WTC11 (cell line): ENCODE measurements around the gene ITGA3. TPM values are rescaled to one million over a fixed set of nuclear protein-coding genes. Genes with fewer than 3 reads are reported as not detected.

Experiments used
- ATAC-seq: fragments of 200-7000 bp; cut with Tn5 transposase; 2 replicates; pipeline ENCODE4 v1.10.0; 2021; ENCODE audit warnings: mild to moderate bottlenecking, moderate library complexity
- CTCF ChIA-PET: fragments of 300-600 bp; sonication (Branson Sonifier 250); formaldehyde crosslinking; loops from one replicate; lab custom pipeline; 2021; ENCODE audit warnings: antibody characterized with exemption; lab: Charles Lee
- POLR2A ChIA-PET: fragments of 350-600 bp; sonication (Branson Sonifier 250); formaldehyde crosslinking; loops from one replicate; lab custom pipeline; 2021; ENCODE audit warnings: antibody characterized with exemption; lab: Charles Lee
- DNase-seq: peaks from one replicate; pipeline ENCODE4 v3.0.0; 2021; ENCODE audit warnings: low spot score
- H3K27ac Mint-ChIP-seq: 2 replicates; pipeline ENCODE4 v1.8.0; 2021; ENCODE audit warnings: mixed read lengths
- H3K27me3 Mint-ChIP-seq: 2 replicates; pipeline ENCODE4 v1.8.0; 2021; ENCODE audit warnings: low read depth, mild to moderate bottlenecking, moderate library complexity, mixed read lengths
- H3K36me3 Mint-ChIP-seq: 2 replicates; pipeline ENCODE4 v1.8.0; 2021; ENCODE audit warnings: mixed read lengths
- H3K4me1 Mint-ChIP-seq: 2 replicates; pipeline ENCODE4 v1.8.0; 2022; ENCODE audit warnings: mixed read lengths
- H3K4me3 Mint-ChIP-seq: 2 replicates; pipeline ENCODE4 v1.8.0; 2021; ENCODE audit warnings: mild to moderate bottlenecking, moderate library complexity, mixed read lengths
- H3K9me3 Mint-ChIP-seq: 2 replicates; pipeline ENCODE4 v1.8.0; 2021; ENCODE audit warnings: mixed read lengths
- FOXK1 ChIP-seq: sonication (generic); formaldehyde crosslinking; IDR thresholded peaks from 2 replicates; pipeline ENCODE4 v1.8.0; 2022; ENCODE audit warnings: mild to moderate bottlenecking, moderate library complexity, missing genetic modification reagents
- JAZF1 ChIP-seq: fragments of 250-450 bp; sonication (Bioruptor Pico); IDR thresholded peaks from 2 replicates; pipeline ENCODE4 v1.9.0; 2021; ENCODE audit warnings: moderate library complexity, mild to moderate bottlenecking, inconsistent platforms
- NR1H2 ChIP-seq: sonication (generic); formaldehyde crosslinking; IDR thresholded peaks from 2 replicates; pipeline ENCODE4 v1.9.0; 2021; ENCODE audit warnings: mild to moderate bottlenecking, moderate library complexity, missing genetic modification reagents
- OVOL2 ChIP-seq: fragments of 250-450 bp; sonication (Bioruptor Pico); IDR thresholded peaks from 2 replicates; pipeline ENCODE4 v1.9.0; 2021; ENCODE audit warnings: mild to moderate bottlenecking, borderline replicate concordance
- TP53 ChIP-seq: sonication (generic); formaldehyde crosslinking; IDR thresholded peaks from 2 replicates; pipeline ENCODE4 v1.8.1; 2023; ENCODE audit warnings: mild to moderate bottlenecking, missing genetic modification reagents
- ZNF138 ChIP-seq: sonication (generic); formaldehyde crosslinking; conservative IDR thresholded peaks from 2 replicates; pipeline ENCODE4 v1.8.1; 2022; ENCODE audit warnings: mild to moderate bottlenecking, moderate library complexity, missing genetic modification reagents
- ZNF232 ChIP-seq: sonication (generic); formaldehyde crosslinking; IDR thresholded peaks from 2 replicates; pipeline ENCODE4 v1.8.0; 2022; ENCODE audit warnings: mild to moderate bottlenecking, missing genetic modification reagents
- ZNF263 ChIP-seq: sonication (generic); formaldehyde crosslinking; IDR thresholded peaks from 2 replicates; pipeline ENCODE4 v1.8.1; 2022; ENCODE audit warnings: low read depth, mild to moderate bottlenecking, moderate library complexity, missing genetic modification reagents
- ZNF317 ChIP-seq: sonication (generic); formaldehyde crosslinking; IDR thresholded peaks from 2 replicates; pipeline ENCODE4 v1.8.1; 2023; ENCODE audit warnings: low read depth, mild to moderate bottlenecking, moderate library complexity, missing genetic modification reagents, borderline replicate concordance
- total RNA-seq: library from RNA; stranded (reverse); gene quantifications from 3 replicates; pipeline ENCODE4 v1.2.3, GENCODE V29; 2021
- TF ChIP-seq, protein P1 (sequence below): sonication (generic); formaldehyde crosslinking; IDR thresholded peaks from 2 replicates; pipeline ENCODE4 v1.8.0; 2022; ENCODE audit warnings: mild to moderate bottlenecking, missing genetic modification reagents
- TF ChIP-seq, protein P2 (sequence below): sonication (generic); formaldehyde crosslinking; IDR thresholded peaks from 2 replicates; pipeline ENCODE4 v1.8.1; 2023; ENCODE audit warnings: mild to moderate bottlenecking, missing genetic modification reagents, moderate library complexity
- TF ChIP-seq, protein P3 (sequence below): sonication (generic); formaldehyde crosslinking; IDR thresholded peaks from 2 replicates; pipeline ENCODE4 v1.8.0; 2022; ENCODE audit warnings: missing genetic modification reagents
- TF ChIP-seq, protein P4 (sequence below): fragments of 250-450 bp; sonication (Bioruptor Pico); IDR thresholded peaks from 2 replicates; pipeline ENCODE4 v1.9.0; 2021; ENCODE audit warnings: moderate library complexity, mild to moderate bottlenecking, inconsistent platforms, borderline replicate concordance

ITGA3 gene
- total RNA-seq, 1 experiment from 2014 or later = 35.3 TPM

DNA sequence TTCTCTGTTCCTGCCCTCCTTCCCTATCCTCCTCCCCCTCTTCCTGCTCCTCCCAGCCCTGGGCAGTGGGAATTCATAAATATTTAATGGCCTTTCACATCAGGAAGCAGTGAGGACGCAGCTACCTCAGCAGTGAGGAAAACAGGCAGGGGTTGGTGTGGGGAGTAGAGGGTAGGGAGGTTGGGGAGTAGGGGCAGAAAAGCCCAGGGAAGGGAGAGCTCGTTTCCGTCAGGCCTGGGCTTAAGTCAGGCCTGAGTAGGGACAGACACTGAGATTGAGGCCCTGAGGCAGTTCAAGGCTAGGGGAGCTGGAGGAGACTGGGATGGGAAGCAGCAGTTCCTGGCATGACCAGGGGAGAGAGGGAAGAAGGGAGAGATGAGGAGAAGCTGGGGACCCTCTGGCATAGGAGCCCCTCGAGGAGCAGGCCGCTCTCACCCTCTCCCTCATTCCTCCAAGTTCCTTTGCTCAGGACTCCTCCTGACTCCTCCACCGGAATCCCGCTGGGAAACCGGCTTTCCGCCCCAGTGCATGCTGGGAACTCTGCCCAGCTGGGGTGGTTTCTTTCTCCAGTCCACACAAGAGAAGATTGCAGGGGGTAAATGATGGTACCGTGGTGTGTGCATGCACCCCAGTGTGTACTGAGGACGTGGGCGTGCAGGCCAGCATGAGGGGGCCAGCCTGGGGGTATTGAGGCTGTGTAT is 67.9 kb downstream of the ITGA3 start (continued):
- no peak for TF ChIP-seq FOXK1 (CRISPR knock-in tag)
- no peak for TF ChIP-seq ZNF232
- peak; percentile 33; the same call in 1 of the 2 replicates for TF ChIP-seq TP53 (CRISPR knock-in tag)

DNA sequence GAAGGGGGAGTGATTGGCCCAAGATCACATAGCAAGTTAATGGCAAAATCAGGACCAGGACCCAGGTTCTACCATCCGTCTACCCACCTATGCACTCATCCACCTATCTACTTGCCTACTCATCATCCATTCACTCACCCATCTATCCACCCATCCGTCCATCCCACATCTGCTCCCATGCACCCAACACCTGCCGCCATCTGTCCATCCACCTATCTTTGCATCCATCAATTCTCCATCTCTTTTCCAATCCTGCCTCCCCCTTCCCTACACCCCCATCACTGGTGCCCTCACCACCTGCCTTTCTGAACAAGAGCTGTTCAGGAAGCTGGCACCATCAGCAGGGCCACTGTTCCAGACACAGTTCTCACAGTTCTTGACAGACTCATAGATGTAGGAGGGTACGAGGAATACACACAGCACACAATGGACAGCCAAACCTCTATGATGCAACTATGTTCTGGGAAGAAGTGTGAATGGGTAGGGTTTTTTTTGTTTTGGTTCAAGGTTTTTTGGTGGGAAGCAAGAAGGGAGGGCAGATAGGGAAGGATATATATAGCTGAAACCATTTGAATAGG is 69.6 kb downstream of the ITGA3 start:
- Mint-ChIP-seq H3K9me3 (no peaks in the 10 kb centered on the region), H3K27me3 (peaks cover 22% of the 10 kb centered on the region), H3K4me1 (peaks cover 39% of the 10 kb centered on the region), H3K27ac (no peak overlapping the region), H3K4me3 (no peak overlapping the region), H3K36me3 (no peaks in the 10 kb centered on the region)
- TF ChIP-seq, protein P1, sequence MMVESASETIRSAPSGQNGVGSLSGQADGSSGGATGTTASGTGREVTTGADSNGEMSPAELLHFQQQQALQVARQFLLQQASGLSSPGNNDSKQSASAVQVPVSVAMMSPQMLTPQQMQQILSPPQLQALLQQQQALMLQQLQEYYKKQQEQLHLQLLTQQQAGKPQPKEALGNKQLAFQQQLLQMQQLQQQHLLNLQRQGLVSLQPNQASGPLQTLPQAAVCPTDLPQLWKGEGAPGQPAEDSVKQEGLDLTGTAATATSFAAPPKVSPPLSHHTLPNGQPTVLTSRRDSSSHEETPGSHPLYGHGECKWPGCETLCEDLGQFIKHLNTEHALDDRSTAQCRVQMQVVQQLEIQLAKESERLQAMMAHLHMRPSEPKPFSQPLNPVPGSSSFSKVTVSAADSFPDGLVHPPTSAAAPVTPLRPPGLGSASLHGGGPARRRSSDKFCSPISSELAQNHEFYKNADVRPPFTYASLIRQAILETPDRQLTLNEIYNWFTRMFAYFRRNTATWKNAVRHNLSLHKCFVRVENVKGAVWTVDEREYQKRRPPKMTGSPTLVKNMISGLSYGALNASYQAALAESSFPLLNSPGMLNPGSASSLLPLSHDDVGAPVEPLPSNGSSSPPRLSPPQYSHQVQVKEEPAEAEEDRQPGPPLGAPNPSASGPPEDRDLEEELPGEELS (CRISPR knock-in tag) = no peak
- TF ChIP-seq, protein P2, sequence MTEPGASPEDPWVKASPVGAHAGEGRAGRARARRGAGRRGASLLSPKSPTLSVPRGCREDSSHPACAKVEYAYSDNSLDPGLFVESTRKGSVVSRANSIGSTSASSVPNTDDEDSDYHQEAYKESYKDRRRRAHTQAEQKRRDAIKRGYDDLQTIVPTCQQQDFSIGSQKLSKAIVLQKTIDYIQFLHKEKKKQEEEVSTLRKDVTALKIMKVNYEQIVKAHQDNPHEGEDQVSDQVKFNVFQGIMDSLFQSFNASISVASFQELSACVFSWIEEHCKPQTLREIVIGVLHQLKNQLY (CRISPR knock-in tag) = no peak
- TF ChIP-seq ZNF138 (no peak), OVOL2 (CRISPR knock-in tag) (no peak), ZNF317 (CRISPR knock-in tag) (no peak), ZNF232 (no peak), ZNF263 (no peak)
- CTCF ChIA-PET = interaction anchor here (0.7 to 1.4 kb wide), 2 partner anchors 11 to 31 kb away, joined by 6 to 7 read pairs; no protein-coding TSS in a partner anchor
- POLR2A ChIA-PET = no interaction called here
- ATAC-seq (no peak), DNase-seq (no peak)

DNA sequence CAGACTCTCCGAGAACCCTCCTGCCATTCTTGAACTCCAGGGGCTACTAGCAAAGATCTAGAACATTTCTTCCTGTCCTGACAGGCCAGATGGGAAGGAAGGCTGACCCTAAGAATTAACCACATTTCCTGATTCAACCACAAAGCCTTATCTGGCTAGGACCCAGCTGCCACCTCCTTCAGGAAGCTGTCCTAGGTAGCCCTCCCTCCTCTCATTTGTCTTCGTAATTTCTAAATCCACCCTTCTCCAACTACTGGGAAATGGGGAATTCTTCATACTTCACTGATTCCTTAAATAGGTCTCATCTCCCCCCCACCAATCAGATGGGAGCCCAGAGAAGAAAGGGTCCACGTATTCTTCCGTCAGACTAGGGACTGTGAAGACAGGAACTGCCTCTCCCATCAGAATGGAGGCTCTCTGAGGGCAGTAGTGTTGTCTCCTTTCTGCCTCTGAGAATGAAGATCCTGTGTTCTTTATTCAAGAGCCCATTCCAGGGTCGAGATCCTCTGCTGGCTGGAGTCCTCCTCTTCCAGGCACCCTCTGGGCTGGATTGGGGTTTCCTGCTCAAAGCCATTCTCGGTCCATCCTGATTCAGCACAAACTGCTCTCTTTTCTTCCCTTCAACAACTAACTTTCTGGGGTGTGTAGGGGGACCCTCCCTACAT is 71.9 kb downstream of the ITGA3 start:
- no peak for DNase-seq
- peak overlapping the region; percentile 97 for H3K4me3 Mint-ChIP-seq
- H3K4me1 Mint-ChIP-seq = peaks cover 49% of the 10 kb centered on the region
- H3K27ac Mint-ChIP-seq = peak overlapping the region; percentile 33; the same call in 1 of the 2 replicates
- H3K9me3 Mint-ChIP-seq = no peaks in the 10 kb centered on the region
- TF ChIP-seq, protein P3, sequence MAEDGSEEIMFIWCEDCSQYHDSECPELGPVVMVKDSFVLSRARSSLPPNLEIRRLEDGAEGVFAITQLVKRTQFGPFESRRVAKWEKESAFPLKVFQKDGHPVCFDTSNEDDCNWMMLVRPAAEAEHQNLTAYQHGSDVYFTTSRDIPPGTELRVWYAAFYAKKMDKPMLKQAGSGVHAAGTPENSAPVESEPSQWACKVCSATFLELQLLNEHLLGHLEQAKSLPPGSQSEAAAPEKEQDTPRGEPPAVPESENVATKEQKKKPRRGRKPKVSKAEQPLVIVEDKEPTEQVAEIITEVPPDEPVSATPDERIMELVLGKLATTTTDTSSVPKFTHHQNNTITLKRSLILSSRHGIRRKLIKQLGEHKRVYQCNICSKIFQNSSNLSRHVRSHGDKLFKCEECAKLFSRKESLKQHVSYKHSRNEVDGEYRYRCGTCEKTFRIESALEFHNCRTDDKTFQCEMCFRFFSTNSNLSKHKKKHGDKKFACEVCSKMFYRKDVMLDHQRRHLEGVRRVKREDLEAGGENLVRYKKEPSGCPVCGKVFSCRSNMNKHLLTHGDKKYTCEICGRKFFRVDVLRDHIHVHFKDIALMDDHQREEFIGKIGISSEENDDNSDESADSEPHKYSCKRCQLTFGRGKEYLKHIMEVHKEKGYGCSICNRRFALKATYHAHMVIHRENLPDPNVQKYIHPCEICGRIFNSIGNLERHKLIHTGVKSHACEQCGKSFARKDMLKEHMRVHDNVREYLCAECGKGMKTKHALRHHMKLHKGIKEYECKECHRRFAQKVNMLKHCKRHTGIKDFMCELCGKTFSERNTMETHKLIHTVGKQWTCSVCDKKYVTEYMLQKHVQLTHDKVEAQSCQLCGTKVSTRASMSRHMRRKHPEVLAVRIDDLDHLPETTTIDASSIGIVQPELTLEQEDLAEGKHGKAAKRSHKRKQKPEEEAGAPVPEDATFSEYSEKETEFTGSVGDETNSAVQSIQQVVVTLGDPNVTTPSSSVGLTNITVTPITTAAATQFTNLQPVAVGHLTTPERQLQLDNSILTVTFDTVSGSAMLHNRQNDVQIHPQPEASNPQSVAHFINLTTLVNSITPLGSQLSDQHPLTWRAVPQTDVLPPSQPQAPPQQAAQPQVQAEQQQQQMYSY (CRISPR knock-in tag) = 0 out of 2 replicates have a peak, but pooled peaks have one; percentile 17
- no peak for TF ChIP-seq JAZF1 (CRISPR knock-in tag)
- TF ChIP-seq NR1H2 = no peak
- TF ChIP-seq, protein P1 (CRISPR knock-in tag) = no peak
- TF ChIP-seq, protein P4, sequence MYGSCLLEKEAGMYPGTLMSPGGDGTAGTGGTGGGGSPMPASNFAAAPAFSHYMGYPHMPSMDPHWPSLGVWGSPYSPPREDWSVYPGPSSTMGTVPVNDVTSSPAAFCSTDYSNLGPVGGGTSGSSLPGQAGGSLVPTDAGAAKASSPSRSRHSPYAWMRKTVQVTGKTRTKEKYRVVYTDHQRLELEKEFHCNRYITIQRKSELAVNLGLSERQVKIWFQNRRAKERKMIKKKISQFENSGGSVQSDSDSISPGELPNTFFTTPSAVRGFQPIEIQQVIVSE (CRISPR knock-in tag) = no peak
- no peaks in the 10 kb centered on the region for H3K36me3 Mint-ChIP-seq
- H3K27me3 Mint-ChIP-seq = peaks cover 26% of the 10 kb centered on the region
- CTCF ChIA-PET = interaction anchor here (0.6 to 2.5 kb wide), 13 partner anchors 11 to 169 kb away, joined by 3 to 12 read pairs (median 5); partner anchors contain the start of genes PDK2 and PPP1R9B
- POLR2A ChIA-PET = no interaction called here
- ATAC-seq = no peak
